Upper lobe of left lung (tissue), 4 donors: ENCODE results near the gene ADAMTS3.

Source experiments
- CTCF ChIP-seq, 6 experiments: fragments of 450-650 bp in 4 of 6; fragments of 200-600 bp in 2 of 6; sonication (generic) in 2 of 6; IDR thresholded peaks; one replicate each; pipeline ENCODE4 v1.5.1; 2016 to 2019; ENCODE audit warnings: antibody characterized with exemption in 6 of 6
- POLR2A ChIP-seq, 4 donors: fragments of 450-650 bp; IDR thresholded peaks; one replicate each; pipeline ENCODE4 v1.5.1; 2016 to 2017; ENCODE audit warnings: antibody characterized with exemption in 4 of 4, mild to moderate bottlenecking in 2 of 4
- POLR2AphosphoS5 ChIP-seq, 2 donors: sonication (generic); formaldehyde crosslinking; IDR thresholded peaks; one replicate each; pipeline ENCODE4 v1.5.1; 2017; ENCODE audit warnings: antibody characterized with exemption in 2 of 2

- TF ChIP-seq CTCF (IDR thresholded peaks at IDR 0.05) (no peak), POLR2AphosphoS5 (IDR thresholded peaks at IDR 0.05) (no peak), POLR2A (IDR thresholded peaks at IDR 0.05) (no peak)
These were observed 325.4 kb downstream of the ADAMTS3 start for GRCh38 chr4:72243641-72244040.
